Stomach (tissue), 4 donors: ENCODE results near the gene BCAS1.

Experiments used
- POLR2A ChIP-seq, 4 donors: fragments of 450-650 bp; IDR thresholded peaks; one replicate each; pipeline ENCODE4 v1.6.1; 2016; ENCODE audit warnings: antibody characterized with exemption in 4 of 4, control low read depth in 2 of 4, mild to moderate bottlenecking in 1 of 4, moderate library complexity in 1 of 4
- POLR2AphosphoS5 ChIP-seq, 3 donors: sonication (generic); formaldehyde crosslinking; IDR thresholded peaks; one replicate each; pipeline ENCODE4 v1.6.1; 2016; ENCODE audit warnings: antibody characterized with exemption in 3 of 3
- TF ChIP-seq, protein P1 (sequence below), 7 experiments: fragments of 450-650 bp in 4 of 7; fragments of 200-600 bp in 3 of 7; sonication (generic) in 3 of 7; IDR thresholded peaks; one replicate each; pipeline ENCODE4 v1.5.1; 2016 to 2019; ENCODE audit warnings: antibody characterized with exemption in 7 of 7, control low read depth in 2 of 7, mild to moderate bottlenecking in 1 of 7

GRCh38 chr20:53990768-53991450 is 79.5 kb downstream of the BCAS1 start:
- TF ChIP-seq POLR2A (IDR thresholded peaks at IDR 0.05) = no peak
- TF ChIP-seq, protein P1, sequence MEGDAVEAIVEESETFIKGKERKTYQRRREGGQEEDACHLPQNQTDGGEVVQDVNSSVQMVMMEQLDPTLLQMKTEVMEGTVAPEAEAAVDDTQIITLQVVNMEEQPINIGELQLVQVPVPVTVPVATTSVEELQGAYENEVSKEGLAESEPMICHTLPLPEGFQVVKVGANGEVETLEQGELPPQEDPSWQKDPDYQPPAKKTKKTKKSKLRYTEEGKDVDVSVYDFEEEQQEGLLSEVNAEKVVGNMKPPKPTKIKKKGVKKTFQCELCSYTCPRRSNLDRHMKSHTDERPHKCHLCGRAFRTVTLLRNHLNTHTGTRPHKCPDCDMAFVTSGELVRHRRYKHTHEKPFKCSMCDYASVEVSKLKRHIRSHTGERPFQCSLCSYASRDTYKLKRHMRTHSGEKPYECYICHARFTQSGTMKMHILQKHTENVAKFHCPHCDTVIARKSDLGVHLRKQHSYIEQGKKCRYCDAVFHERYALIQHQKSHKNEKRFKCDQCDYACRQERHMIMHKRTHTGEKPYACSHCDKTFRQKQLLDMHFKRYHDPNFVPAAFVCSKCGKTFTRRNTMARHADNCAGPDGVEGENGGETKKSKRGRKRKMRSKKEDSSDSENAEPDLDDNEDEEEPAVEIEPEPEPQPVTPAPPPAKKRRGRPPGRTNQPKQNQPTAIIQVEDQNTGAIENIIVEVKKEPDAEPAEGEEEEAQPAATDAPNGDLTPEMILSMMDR (IDR thresholded peaks at IDR 0.05) = no peak
- no peak for TF ChIP-seq POLR2AphosphoS5 (IDR thresholded peaks at IDR 0.05)
